ENCODE data around the gene ADGRG3.

- TF ChIP-seq CTCF (IDR thresholded peaks at IDR 0.05) (no peak), POLR2A (IDR thresholded peaks at IDR 0.05) (no peak)
These were observed 43.2 kb downstream of the ADGRG3 start for GRCh38 chr16:57711346-57711745.
